Inferior parietal cortex (tissue), 1 donor: ENCODE results near the gene SDCCAG8.
"Not testable (repeated sequence)": the region's sequence is repeated elsewhere in the genome, so short reads cannot be mapped to it uniquely, and the experiment has no call there.

ENCODE experiments used
- DNase-seq: peaks from one replicate; pipeline ENCODE4 v3.0.0-alpha.2; 2016; ENCODE audit errors: extremely low spot score

SDCCAG8 gene

DNA sequence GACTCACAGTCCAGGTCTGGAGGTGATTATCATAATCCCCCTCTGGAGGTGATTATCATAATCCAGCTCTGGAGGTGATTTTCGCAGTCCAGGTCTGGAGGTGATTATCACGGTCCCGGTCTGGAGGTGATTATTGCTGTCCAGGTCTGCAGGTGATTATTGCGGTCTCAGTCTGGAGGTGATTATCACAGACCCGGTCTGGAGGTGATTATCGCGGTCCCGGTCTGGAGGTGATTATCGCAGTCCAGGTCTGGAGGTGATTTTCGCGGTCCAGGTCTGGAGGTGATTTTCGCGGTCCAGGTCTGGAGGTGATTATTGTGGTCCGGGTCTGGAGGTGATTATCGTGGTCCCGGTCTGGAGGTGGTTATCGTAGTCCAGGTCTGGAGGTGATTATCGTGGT is 76.6 kb downstream of the SDCCAG8 start:
- no peak for DNase-seq

DNA sequence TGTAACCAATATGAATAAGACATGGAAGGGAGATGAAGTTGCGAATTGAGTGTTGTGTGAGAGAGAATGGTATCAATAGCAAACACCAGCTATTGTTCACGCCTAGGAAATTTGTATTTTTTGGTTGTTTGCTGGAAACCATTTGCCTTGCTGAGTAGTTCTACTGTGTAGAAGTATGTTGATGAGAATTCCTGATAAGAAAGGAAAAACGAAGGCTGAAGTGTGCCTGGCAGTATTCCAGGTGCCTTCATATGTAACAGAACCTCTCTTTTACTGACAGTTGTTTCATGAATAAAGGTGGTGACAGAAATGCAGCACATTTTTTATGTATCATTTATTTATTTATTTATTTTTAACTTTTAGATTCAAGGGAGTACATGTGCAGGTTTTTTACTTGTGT is 79.5 kb downstream of the SDCCAG8 start:
- no peak for DNase-seq

DNA sequence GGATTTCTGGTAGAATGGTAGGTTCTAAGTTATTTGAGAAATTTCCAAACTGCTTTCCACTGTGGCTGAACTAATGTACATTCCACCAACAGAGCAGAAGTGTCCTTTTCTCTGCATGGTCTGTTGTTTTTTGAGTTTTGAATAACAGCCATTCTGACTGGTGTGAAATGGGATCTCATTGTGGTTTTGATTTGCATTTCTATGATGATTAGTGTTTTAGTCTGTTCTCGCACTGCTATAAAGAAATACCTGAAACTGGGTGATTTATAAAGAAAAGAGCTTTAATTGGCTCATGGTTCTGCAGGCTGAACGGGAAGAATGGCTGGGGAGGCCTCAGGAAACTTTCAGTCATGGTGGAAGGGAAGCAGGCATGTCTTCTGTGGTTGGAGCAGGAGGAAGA is 80.3 kb downstream of the SDCCAG8 start:
- DNase-seq = no peak

DNA sequence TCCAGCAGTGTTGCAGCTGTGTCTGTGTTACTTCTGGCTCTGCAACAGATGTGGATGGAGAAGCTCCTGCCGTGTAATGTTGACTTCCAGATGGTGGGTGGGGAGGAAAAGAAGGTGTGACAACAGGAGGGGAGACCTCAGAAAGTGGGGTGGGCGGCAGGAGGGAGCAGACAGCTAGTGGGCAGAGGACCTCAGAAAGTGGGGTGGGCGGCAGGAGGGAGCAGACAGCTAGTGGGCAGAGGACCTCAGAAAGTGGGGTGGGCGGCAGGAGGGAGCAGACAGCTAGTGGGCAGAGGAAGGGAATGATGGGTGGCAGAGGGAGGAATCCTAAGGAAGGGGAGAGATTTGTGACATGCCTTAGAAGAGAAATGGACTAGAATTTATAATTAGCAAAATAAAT is 83.0 kb downstream of the SDCCAG8 start:
- DNase-seq = not testable (repeated sequence)

DNA sequence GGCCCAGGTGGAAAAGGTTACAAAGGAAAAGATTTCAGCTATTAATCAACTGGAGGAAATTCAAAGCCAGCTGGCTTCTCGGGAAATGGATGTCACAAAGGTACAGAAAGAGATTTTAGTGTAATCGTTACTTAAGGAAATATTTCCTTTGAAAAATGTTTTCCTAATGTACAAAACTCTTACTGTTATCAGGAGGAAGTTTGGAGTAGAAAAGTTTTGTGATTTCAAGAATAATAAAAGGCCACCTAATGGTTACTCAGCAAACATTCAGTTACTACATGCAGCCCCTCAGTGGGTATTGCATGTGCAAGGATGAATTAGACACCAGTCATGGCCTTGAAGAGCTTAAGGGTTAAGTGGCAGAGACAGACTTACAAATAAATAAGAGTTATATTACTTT is 85.2 kb downstream of the SDCCAG8 start:
- DNase-seq = no peak

DNA sequence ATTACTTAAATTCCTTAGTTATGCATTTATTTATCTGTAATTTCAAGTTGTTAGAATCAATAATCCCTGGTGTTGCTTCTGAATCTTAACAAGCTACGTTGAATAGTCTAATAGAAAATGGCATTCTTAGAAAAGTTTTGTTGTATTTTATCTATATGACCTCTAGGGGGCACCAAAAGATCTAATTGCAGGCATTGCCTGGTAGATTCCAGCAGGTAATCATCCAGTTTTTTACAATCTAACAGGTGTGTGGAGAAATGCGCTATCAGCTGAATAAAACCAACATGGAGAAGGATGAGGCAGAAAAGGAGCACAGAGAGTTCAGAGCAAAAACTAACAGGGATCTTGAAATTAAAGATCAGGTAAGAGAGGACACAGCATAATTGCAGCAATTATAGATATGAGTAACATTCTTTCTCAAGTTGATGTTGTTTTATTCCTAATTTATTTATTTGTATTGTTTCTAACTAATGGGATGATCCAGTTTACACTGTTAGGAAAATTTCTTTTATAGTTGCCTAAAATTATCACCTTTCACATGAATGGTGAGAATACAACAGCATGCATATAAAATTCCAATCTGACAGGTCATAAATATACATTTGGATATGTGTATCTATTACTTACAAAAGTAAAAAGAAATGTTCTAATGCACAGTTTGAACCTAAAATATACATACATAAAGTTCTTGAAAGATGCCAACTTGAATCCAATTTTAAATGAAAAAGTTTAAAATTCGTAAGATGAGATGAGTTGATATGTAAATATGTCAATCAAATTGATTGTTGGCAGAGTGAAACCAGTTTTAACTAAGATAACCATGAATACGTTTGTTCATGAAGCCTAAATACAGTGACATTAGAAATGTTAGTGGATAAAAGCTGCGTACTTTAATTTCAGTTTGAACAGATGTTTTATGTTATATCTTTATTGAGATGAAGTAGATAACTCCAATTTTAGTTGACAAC is 88.4 kb downstream of the SDCCAG8 start:
- peak; percentile 91 for DNase-seq

DNA sequence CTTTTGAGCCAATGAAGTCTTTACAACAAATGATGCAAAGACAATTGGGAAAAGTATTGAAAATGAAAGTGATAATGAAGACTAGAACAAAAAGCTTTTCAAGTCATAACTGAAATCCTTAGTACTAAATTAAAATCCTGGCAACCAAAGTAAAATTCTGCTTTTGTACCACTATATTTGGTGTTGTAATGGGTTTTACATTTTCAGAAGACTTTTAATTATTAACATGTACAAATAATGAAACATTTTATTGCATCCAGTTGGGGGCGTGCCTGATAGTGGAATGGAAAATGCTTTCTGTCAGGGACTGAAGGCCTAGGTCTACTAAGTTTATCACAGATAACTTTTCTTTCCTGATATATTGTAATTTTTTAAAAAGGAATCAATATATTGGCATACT is 89.4 kb downstream of the SDCCAG8 start:
- DNase-seq = peak; percentile 68

DNA sequence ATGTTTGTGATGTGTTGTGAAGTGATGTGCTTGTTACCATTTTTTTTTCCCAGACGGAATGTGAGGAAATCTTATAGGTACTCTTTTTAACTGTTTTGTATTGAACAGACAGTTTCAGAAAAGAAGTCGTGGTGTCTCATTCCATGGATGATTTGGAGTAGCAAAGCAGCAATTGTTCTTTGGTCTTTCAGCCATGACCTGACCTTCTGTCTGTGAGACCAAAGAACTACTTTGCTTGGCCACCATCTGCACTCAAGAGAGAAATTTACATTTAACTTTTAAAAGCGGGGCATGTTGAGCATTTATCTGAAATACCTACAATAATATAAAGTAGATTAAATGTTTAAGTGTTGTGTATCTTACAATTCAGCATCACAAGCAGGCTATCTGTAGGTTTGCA is 90.2 kb downstream of the SDCCAG8 start:
- no peak for DNase-seq

DNA sequence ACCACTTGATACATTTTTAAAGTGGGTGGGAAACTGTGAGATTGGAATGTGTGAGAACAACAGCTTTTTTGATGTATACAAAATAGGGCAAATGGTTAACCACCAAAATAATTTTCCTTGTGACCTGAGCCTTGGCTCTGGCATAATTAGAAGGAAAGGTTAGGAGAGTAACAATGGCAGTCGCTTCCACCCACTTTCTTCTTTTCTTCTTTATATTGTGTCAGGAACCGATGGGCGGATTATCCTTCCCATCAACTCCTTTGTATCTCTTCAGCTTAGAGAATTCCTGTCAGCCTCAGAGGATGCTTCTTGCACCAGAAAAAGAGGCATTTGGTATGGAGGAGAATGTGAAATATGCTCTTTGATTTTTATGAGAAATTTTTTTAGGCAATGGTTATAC is 90.6 kb downstream of the SDCCAG8 start:
- DNase-seq = no peak

DNA sequence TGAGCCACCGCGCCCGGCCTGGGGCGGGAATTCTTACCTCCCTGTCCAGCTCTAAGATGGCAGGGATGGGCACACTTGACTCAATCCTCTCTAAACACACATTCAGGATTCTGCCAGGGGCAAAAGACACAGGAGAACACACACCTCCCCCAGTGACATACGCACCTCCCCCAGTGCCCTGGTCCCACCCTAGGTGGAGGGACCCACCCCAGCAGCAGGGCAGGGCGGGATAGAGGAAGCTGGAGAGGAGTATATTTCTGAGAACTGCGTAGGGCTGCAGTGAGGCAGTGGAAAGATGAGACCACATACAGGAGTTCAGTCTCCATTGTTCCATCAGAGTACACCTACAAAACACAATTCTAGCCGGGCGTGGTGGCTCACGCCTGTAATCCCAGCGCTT is 92.5 kb downstream of the SDCCAG8 start:
- no peak for DNase-seq

DNA sequence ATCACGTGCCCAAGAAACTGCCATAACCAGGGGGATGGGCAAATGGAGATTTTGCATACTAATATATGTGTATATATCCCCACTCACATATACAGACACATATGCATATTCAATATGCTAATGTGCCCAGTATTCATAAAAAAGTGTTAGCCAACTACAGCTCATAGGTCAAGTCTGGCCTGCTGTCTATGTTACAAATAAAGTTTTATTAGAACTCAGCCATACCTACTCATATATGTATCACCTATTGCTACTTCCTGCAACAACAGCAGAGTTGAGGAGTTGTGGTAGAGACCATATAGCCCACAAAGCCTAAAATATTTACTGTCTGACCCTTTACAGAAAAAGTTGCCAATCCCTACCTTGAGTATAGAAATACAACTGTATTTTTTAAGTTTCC is 93.3 kb downstream of the SDCCAG8 start:
- no peak for DNase-seq

DNA sequence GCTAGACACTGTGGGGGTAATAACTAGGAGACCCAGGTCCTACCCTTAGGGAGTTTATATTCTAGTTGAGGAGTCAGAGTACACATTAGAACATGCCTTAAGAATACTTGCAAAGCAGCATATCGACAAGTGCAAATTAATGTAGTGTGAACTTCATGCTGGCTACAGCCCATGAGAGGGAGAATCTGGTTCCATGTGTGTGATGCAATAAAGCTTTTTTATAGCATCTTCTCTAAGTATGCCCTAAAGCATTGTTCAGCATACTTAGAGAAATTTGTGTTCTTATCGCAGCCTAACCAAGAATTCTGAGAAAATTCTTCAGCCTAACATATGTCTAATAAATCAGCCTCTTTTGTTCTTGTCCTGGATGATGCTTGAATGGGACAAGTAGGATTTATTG is 95.5 kb downstream of the SDCCAG8 start:
- no peak for DNase-seq

DNA sequence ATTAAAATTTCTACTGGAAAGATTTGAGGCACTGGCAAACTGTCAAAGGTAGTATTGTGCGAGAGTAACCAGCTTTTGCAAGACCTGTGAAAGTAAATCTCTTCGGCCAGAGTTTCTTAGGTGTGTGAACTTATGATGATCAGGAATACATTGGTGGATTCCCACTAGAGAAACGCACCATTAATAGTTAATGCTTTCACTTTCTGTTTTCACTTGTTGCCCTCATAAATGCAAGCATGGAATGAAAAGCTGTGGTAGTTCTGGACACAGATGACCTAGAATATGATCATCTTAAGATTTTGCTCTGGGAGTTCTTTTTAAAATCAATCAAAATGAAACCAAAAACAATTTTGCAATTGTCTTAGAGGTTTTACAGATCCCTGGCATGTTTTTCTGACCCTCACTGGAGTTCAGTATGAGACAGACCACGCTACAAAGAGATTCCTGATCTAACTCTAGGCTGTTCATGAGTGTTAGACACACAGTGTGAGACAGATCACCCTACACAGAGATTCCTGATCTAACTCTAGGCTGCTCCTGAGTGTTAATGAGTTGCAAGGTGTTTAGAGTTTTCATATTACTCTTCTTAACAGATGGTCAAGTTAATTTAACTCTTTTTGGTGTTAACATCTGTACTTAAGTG is 98.8 kb downstream of the SDCCAG8 start:
- no peak for DNase-seq

DNA sequence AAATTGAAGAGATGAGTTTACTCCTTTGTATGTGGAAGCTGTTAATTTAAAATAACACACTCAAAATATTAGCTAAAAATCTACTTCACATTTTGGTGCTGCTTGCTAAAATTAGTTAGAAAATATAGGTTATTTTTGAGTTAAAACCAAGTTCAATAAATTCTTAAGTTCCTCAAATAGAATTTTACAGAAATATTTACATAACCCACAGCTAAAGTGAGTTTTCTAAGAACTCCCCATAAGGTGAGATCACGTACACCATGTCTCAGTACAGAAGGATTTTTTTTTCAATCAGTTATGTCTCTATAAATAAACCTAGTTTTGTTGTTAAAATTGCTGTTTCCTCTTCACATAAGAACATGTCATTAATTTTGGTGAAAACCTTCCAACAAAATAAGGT is 108.0 kb downstream of the SDCCAG8 start:
- no peak for DNase-seq

DNA sequence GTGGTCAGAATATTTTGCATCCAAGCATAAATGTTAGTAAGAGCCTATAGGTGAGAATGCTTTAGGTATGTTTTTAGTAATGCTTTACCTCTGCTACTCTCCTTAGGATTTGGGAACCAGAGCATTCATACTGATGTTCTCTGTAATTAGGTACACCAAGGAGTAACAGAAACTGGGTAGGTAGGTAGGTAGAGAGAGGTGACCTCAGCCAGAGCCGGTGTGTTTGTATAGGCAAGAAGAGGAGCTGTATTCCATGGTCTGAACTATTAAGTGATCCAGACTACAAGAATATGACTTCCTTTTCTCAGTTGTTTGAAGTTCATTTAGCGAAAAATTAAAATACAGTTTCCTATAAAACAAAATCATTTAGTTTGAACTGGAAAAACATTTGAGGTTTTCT is 108.5 kb downstream of the SDCCAG8 start:
- DNase-seq = no peak

DNA sequence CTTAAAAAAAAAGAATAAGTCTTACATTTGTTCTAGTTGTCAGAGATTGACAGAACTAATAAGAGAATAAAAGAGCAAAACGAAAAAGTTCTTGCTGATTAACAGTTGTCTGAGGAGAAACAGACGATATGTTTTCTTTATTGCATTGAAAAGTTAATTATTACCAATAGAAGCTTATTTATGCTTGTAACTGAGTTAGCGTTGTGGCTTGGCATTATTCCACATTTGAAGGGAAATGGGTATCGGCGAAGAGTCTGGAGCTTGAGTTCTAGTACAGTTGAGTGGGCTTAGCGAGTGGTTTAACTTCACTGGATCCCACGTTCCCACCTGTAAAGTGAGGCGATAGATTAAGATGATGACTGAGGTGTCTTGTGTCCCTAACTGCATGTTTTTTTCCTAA is 109.0 kb downstream of the SDCCAG8 start:
- DNase-seq = no peak

DNA sequence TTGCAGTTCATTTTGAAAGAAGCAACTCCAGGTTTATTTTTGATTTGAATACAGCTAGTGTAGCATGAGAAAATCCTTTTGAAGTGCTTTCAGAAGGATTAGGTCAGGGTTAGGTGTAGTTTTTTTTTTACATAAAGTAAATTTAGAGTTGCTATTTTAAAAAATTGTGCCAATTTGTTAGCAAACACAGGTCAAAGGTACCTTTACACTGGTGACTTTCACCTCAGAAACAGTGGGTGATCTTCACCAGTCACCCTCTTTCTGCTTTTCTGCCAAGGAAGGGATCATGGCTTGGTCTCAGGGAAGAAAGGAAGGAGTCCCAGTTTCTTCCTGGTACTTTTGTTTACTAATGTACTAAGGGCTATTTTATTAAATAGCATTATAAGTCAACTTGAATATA is 111.5 kb downstream of the SDCCAG8 start:
- no peak for DNase-seq

DNA sequence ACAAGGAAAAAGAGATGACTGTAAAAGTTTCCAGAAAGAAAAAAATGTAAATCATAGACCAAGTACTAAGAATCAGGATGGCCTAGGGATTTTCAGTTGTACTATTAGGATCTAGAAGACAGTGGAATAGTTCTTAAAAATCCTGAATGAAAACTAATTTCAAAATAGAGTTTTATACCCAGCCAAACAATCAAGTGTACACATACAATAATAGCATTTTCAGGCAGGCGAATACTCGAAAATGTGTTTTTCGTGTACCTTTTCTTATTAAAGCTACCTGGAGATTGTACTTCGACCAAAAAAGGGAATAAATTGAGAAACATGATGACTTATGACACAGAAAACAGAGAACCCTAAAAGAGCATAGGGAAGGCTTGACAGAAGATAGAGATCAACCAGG is 118.6 kb downstream of the SDCCAG8 start:
- DNase-seq = no peak

DNA sequence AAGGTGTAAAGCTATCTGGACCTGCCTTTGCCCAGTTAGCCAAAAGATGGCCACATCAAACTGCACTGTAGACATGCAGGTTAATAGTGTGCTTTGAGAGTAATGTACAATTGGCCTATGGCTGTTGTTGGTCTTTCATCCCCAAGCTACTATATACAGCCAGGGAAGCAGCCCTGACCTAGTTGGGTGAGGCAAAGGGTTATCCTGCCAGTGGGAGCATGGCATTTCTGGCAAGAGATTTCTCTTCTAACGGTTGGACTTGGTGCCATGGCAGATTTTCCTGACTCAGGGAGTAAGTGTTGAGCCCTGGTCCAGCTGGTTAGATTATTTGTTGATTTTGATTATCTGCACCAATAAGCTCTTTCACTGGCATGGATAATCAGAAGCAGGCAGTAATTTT is 119.8 kb downstream of the SDCCAG8 start:
- DNase-seq = no peak

DNA sequence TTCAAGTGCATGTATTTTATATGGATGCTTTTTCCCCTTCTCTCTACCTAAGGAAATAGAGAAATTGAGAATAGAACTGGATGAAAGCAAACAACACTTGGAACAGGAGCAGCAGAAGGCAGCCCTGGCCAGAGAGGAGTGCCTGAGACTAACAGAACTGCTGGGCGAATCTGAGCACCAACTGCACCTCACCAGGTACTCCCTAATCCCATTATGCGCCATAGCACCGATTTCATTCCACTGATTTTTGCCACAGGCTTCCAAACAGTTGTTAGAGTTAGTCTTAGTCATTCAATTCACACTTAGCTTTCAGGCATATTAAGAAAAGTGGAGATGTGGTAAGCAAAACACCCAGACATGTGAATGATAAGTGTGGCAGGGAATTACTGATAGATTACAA is 122.8 kb downstream of the SDCCAG8 start:
- DNase-seq = no peak

DNA sequence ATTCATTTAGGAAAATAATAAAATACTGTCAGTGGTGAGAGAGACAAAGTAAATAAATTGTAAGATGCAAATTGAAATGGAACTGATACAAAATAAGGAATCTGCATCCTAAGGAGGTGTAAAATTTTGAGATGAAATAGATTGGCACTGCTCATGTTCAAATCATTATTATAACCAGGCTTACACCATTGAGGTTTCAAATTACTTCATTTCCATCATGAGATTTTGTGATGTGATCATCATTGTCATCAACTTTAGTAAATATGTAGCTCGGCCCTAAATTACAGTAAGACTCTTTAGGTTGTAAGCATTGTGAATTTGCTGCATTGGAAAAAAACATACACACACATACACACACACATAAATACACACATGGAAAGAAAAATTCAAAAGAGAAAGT is 123.4 kb downstream of the SDCCAG8 start:
- no peak for DNase-seq

DNA sequence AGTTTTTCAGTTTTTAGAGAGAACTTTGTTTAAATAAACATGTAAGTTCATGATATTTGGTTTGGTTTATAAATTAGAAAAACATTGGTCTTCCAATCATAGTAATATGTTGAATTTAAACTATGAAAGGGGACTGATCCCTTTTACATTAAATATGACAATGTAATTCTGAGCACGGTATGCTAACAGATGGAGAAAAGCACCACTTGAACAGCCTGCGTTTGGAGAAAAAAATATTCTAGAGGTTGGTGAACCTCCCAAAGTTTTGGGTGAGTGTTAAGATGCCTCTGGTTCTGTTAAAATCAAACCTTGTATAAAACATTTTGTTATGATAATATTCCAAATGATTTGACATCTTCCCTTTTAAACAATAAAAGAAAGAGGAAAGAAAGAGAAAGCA is 123.9 kb downstream of the SDCCAG8 start:
- DNase-seq = no peak

DNA sequence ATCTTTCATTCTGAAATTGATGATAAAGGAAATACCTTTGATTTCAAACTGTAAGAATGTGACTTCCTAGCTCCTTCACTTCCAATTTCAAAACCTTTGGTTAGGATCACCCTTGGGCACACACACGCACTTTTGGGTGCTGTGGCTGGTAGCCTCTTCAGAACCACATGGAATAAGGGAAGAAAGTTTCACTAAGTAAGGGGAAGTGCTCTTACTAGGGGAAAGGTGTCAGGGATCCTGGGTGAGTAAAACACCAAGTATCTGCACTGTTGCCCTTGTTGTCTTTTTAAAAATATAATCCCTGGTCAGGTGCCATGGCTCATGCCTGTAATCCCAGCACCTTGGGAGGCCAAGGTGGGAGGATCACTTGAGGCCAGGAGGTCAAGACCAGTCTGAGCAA is 132.4 kb downstream of the SDCCAG8 start:
- no peak for DNase-seq
